Heart right ventricle (tissue), 16 donors: ENCODE measurements around the gene PRKN. TPM values are rescaled to one million over a fixed set of nuclear protein-coding genes. Genes with fewer than 3 reads are reported as not detected.

Source experiments
- ATAC-seq, 8 donors: fragments of 200-7000 bp; cut with Tn5 transposase; one replicate each; pipeline ENCODE4 v1.9.1; 2020; ENCODE audit warnings: mild to moderate bottlenecking in 8 of 8, moderate library complexity in 8 of 8, moderate number of reproducible peaks in 1 of 8
- DNase-seq, 2 donors: peaks; one replicate each; pipeline ENCODE4 v3.0.0-alpha.2; 2020
- H3K27ac ChIP-seq, 10 donors: fragments of 200-600 bp; sonication (generic) in 2 of 10; one replicate each; pipeline versions ENCODE4 v1.5.0 to v1.8.0; 2020 to 2022; ENCODE audit warnings: mild to moderate bottlenecking in 3 of 10
- H3K27me3 ChIP-seq, 7 donors: fragments of 200-600 bp; one replicate each; pipeline ENCODE4 v1.8.0; 2021 to 2022; ENCODE audit warnings: mild to moderate bottlenecking in 2 of 7
- H3K36me3 ChIP-seq, 9 donors: fragments of 200-600 bp; sonication (generic) in 1 of 9; one replicate each; pipeline versions ENCODE4 v1.5.0 to v1.8.0; 2020 to 2022; ENCODE audit warnings: mild to moderate bottlenecking in 2 of 9
- H3K4me1 ChIP-seq, 9 donors: fragments of 200-600 bp; sonication (generic) in 1 of 9; one replicate each; pipeline versions ENCODE4 v1.5.0 to v1.8.0; 2020 to 2022; ENCODE audit warnings: mild to moderate bottlenecking in 4 of 9
- H3K4me3 ChIP-seq, 10 donors: fragments of 200-600 bp; sonication (generic) in 2 of 10; one replicate each; pipeline versions ENCODE4 v1.5.0 to v1.8.0; 2020 to 2022; ENCODE audit warnings: mild to moderate bottlenecking in 7 of 10, moderate library complexity in 2 of 10
- H3K9me3 ChIP-seq, 11 donors: fragments of 200-600 bp in 10 of 11; sonication (generic) in 2 of 11; one replicate each; pipeline versions ENCODE4 v1.5.0 to v1.8.0; 2013 to 2022; ENCODE audit warnings: mild to moderate bottlenecking in 2 of 11, control low read depth in 1 of 11, moderate library complexity in 1 of 11
- WGBS, 2 donors: extraction: QIAGEN DNeasy Blood & Tissue Kit; methylation state at CpG; one replicate each; pipeline ENCODE4 v1.1.7; 2013; ENCODE audit warnings: inconsistent platforms in 1 of 2; 5-methylcytosine and 5-hydroxymethylcytosine counted together
- intact Hi-C, 10 donors: fragments of 100-400 bp; cut with DNase I; formaldehyde crosslinking; loops; one replicate each; pipeline versions ENCODE4 v1.11.1 to v1.14.2; 2022
- polyA plus RNA-seq, 2 donors: library from polyadenylated mRNA; stranded (reverse); fragments of 200-250 nt; gene quantifications; one replicate each; pipeline ENCODE4 v1.2.3, GENCODE V29; 2013
- total RNA-seq, 10 donors: library from RNA; stranded (reverse); fragmentation: NEBNext Ultra II Directional in 3 of 10; extraction: Animal tissue kit (Norgen Biotek cat#: 25700) in 3 of 10; gene quantifications; one replicate each; pipeline versions ENCODE4 v1.2.1 to v1.2.4, GENCODE V29; 2021 to 2023
- TF ChIP-seq, protein P1 (sequence below), 9 donors: fragments of 200-600 bp; sonication (generic) in 2 of 9; IDR thresholded peaks; one replicate each; pipeline versions ENCODE4 v1.5.0 to v1.8.0; 2021 to 2022; ENCODE audit warnings: antibody characterized with exemption in 9 of 9, mild to moderate bottlenecking in 5 of 9, moderate library complexity in 1 of 9
- donor health status: Arrhythmogenic right ventricular cardiomyopathy.
- donor health status: ischemic (EF 13 %, LVEDD 7.1; RV severe dilation, severe dysfunction).
- donor health status: healthy with polysubstance abuse.
- donor health status: DM: no; HTN: yes; CAD: no.
- donor health status: DM: no; HTN: no; CAD: no.
- donor health status: ischemic (EF 25% LVEDD 6.9; RV normal size, moderate dysfunction).
- donor health status: ischemic (EF 25% LVEDD 5.7; RV mildly dilated, moderate dysfunction).
- donor health status: healthy.
- donor health status: DM: yes; HTN: yes; CAD: no.
- donor health status: Ischemic cardiomyopathy.
- donor health status: ischemic (EF 35%, LVEDD 5.7; RV mildly dilated, moderate dysfunction).
- donor health status: nonischemic (EF 11% LVEDD 7.7; RV severe dilation, severe dysfunction).
- donor health status: DM: yes; HTN: yes; CAD: no.
- donor health status: PGD.
- donor health status: ischemic (EF 29% LVEDD 5.4; RV normal size, mild dysfunction).
- donor health status: nonischemic (EF 23%, LVEDD 6.1; RV moderate dilation, normal function).

PRKN gene
- total and polyA plus RNA-seq, 12 donors, result 2.3 to 27.7 (median 26.3) TPM

DNA sequence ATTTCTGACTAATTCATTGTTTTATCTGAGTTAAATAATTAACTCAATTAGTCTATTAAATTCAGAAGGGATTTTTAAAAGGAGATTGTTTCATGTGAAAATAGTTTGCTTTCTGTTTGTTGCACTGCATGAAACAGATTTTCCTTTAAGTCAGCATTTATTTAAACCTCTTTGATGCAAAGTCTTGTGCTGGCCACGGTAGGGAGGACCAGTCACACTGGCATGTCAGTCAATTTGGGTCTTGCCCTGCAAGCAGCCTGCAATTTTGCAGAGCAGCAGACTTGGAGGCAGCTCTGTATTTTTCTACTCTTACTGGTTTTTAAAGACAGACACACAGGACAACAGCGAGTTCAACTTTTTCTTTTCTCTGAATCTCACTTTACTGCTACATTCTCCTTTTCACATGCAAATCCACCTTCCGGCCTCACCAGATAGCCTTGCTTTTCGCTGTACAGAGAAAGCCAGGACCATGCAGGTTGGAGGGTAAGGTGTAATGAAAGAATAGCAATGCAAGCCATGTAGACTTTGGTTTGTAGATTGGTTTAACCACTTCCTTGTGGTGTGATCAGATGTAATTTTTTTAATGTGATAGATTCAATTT lies 763.8 kb downstream of the PRKN start:
- H3K27me3 ChIP-seq, result no peaks in the 10 kb centered on the region
- H3K36me3 ChIP-seq, result no peaks in the 10 kb centered on the region
- DNase-seq, result no peak
- H3K27ac ChIP-seq, result no peak overlapping the region
- WGBS, 2 donors, result 77 to 84% methylated on average over 4 of the region's 4 CpGs
- no peak overlapping the region for H3K4me3 ChIP-seq
- intact Hi-C loops, result no loop called here
- no peaks in the 10 kb centered on the region for H3K9me3 ChIP-seq
- TF ChIP-seq, protein P1, sequence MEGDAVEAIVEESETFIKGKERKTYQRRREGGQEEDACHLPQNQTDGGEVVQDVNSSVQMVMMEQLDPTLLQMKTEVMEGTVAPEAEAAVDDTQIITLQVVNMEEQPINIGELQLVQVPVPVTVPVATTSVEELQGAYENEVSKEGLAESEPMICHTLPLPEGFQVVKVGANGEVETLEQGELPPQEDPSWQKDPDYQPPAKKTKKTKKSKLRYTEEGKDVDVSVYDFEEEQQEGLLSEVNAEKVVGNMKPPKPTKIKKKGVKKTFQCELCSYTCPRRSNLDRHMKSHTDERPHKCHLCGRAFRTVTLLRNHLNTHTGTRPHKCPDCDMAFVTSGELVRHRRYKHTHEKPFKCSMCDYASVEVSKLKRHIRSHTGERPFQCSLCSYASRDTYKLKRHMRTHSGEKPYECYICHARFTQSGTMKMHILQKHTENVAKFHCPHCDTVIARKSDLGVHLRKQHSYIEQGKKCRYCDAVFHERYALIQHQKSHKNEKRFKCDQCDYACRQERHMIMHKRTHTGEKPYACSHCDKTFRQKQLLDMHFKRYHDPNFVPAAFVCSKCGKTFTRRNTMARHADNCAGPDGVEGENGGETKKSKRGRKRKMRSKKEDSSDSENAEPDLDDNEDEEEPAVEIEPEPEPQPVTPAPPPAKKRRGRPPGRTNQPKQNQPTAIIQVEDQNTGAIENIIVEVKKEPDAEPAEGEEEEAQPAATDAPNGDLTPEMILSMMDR (IDR thresholded peaks at IDR 0.05), result no peak
- no peaks in the 10 kb centered on the region for H3K4me1 ChIP-seq
- ATAC-seq, result no peak

DNA sequence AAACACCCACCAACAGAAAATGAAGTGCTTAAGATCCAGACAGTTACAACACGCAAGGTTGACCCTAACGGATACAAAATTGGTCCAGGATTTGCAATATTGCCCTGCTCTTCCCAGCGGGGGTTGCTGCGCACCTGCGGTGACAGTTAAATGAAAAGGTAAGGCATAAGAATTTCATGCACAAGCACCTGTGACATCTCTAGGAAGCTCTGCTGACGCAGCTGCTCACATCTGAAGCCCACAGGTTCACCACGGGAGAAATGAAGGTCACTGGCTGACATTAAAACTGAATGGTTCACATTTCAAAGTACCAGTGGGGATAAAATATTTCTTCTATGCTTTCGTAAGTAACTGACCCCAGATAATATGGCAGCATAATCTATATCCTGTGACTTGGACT lies 764.4 kb downstream of the PRKN start:
- DNase-seq (no peak), ATAC-seq (no peak)
- no peaks in the 10 kb centered on the region for H3K4me1 ChIP-seq
- no peaks in the 10 kb centered on the region for H3K9me3 ChIP-seq
- no peak overlapping the region for H3K27ac ChIP-seq
- no peaks in the 10 kb centered on the region for H3K27me3 ChIP-seq
- no peaks in the 10 kb centered on the region for H3K36me3 ChIP-seq
- intact Hi-C loops, result no loop called here
- no peak overlapping the region for H3K4me3 ChIP-seq
- 93 to 96% methylated on average over 8 of the region's 8 CpGs for WGBS, 2 donors
- TF ChIP-seq, protein P1 (IDR thresholded peaks at IDR 0.05), result no peak

DNA sequence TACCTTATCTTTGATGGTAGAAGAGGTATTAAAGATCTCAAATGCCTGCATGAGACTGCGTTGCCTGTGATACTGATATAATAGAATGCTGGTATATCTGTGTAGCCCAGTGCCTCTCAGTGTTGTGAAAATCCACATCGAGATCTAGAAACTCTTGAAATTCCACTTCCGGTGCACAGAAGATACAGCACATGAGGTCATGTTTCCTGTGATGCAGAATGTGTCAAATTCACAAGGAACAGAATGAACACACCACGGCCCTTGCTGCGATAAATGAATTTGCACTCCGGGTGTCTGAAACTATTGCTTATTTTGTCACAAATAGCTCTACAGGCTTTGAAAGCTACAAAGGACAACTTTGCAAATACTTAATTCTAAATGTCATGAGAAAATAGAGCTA lies 765.8 kb downstream of the PRKN start:
- Histone ChIP-seq H3K36me3 (no peaks in the 10 kb centered on the region), H3K9me3 (peaks cover 0 to 3% (median 0%) of the 10 kb centered on the region in 11 donors), H3K4me3 (no peak overlapping the region), H3K4me1 (no peaks in the 10 kb centered on the region), H3K27ac (no peak overlapping the region), H3K27me3 (no peaks in the 10 kb centered on the region)
- ATAC-seq (no peak), DNase-seq (no peak)
- intact Hi-C loops, result no loop called here
- TF ChIP-seq, protein P1 (IDR thresholded peaks at IDR 0.05), result no peak
- WGBS, 2 donors, result 51 to 69% methylated on average over 6 of the region's 6 CpGs

DNA sequence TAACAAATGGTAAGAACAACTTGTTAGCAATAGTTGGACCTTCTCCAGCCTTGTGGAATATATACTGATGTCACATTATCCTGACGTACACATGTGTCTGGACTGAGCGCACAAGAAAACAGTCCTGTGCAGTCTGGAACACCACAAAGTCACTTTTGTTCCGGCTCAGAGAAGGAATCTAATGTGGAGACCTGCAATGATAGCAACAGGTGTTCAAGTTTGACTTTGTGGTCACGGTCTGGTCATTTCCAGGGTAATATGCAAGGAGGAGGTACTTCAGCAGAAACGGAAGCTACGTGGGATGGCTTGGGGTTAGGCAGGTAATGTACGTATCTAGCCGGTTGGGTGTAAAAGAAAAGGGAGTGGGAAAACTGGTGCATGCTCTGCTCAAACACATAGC lies 766.5 kb downstream of the PRKN start:
- intact Hi-C loops, result no loop called here
- no peak for DNase-seq
- 95 to 96% methylated on average over 8 of the region's 8 CpGs for WGBS, 2 donors
- Histone ChIP-seq H3K27me3 (no peaks in the 10 kb centered on the region), H3K9me3 (peaks cover 0 to 3% (median 0%) of the 10 kb centered on the region in 11 donors), H3K27ac (no peak overlapping the region), H3K4me1 (no peaks in the 10 kb centered on the region), H3K36me3 (no peaks in the 10 kb centered on the region), H3K4me3 (no peak overlapping the region)
- TF ChIP-seq, protein P1 (IDR thresholded peaks at IDR 0.05), result no peak
- no peak for ATAC-seq
